Measurements from ENCODE around the gene ITSN2. TPM values are rescaled to one million over a fixed set of nuclear protein-coding genes. Genes with fewer than 3 reads are reported as not detected.
A peak's percentile ranks its signal among the peaks of the same experiment; 100 is the strongest.

The ITSN2 gene
- total RNA-seq, 1 experiment from 2014 or later = 26.5 TPM

DNA sequence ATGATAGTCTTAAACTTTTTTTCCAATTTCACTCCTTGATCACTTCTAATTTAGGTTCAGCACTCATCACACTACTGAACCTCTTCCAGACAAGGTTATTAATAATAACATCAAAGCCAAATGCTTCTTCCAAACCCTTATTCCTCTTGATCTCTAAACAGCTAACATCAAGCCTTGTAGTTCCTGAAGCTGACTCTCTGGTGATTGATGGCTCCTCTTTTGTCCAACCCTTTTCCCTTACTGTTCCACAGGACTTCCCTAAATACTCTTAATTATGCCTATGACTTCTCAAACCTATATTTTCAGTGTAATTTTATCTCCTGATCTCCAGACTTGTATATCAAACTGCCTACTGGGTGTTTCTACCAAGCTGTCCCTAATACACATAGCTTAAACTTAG is 101.6 kb downstream of the ITSN2 start (continued):
- TF ChIP-seq REST (IDR thresholded peaks at IDR 0.05; ENCODE audit: low read depth) (no peak), ZFX (IDR thresholded peaks at IDR 0.05) (no peak), EZH2 (IDR thresholded peaks at IDR 0.05) (no peak)

DNA sequence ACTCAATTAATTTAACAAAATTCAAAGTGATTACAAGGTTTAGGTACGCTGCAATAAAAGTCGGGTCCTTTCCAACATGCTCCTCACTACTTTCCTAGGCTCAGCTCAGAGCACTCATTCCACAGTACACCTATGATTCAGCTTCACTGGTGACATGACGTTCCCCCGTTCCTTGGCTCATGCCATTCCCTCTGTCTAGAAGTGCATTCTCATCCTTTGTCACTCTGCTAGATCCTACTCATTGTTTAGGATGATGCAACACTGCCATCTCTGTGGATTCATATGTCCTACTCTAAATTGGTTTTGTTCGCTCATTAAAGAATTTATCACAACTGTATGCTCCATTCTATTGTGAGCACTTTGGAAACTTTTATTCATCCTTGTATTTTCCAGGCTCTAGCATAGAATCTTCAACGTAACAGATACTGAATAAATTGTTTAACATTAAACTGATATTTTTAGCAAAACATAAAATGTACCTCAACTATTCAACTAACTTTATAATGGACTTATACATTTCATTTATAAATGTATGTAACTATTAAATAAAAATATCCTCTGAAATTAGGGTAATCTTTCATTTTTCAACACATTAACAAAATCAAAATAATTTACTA is 106.9 kb downstream of the ITSN2 start:
- H3K9me2 ChIP-seq (ENCODE audit: insufficient read depth) = no peaks in the 10 kb centered on the region
- no peaks in the 10 kb centered on the region for H4K20me1 ChIP-seq (ENCODE audit: insufficient read depth)
- BruUV-seq (replicated peaks) = no TSS peak
- H3K4me3 ChIP-seq (replicated peaks in 1 of 2; ENCODE audit: low read depth in 1 of 2, low read length in 2 of 2) = no peak overlapping the region
- H3K27ac ChIP-seq (ENCODE audit: low read depth, low read length) = no peak overlapping the region
- H3K4me2 ChIP-seq (ENCODE audit: low read length) = no peak overlapping the region
- no peaks in the 10 kb centered on the region for H3K79me2 ChIP-seq (ENCODE audit: insufficient read depth, low read length)
- no peaks in the 10 kb centered on the region for H3K27me3 ChIP-seq (ENCODE audit: insufficient read depth, low read length)
- ATAC-seq = no peak
- CTCF ChIA-PET = no interaction called here
- H3K4me1 ChIP-seq (ENCODE audit: control insufficient read depth in 1 of 2, insufficient read depth in 2 of 2, low read length in 2 of 2) = no peaks in the 10 kb centered on the region
- POLR2A ChIA-PET = no interaction called here
- no peaks in the 10 kb centered on the region for H3K9me3 ChIP-seq (ENCODE audit: control insufficient read depth in 1 of 2, insufficient read depth in 1 of 2, low read depth in 1 of 2, low read length in 2 of 2)
- 0 out of 2 replicates have a peak, but pooled peaks have one; percentile 25 for TF ChIP-seq CEBPB (IDR thresholded peaks at IDR 0.05; ENCODE audit: low read depth)
- no peak for TF ChIP-seq ZNF274 (IDR thresholded peaks at IDR 0.05; ENCODE audit: low read depth, low read length)
- TF ChIP-seq, protein P1, sequence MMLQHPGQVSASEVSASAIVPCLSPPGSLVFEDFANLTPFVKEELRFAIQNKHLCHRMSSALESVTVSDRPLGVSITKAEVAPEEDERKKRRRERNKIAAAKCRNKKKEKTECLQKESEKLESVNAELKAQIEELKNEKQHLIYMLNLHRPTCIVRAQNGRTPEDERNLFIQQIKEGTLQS (IDR thresholded peaks at IDR 0.05) = peak; percentile 34; the same call in 1 of the 2 replicates
- no peak overlapping the region for H3K9ac ChIP-seq (ENCODE audit: low read length)
- RAD21 ChIA-PET (ENCODE audit: low non-redundant PET in 1 of 2, low total read pairs in 2 of 2, uncharacterized antibody in 2 of 2, unreplicated experiment in 2 of 2) = no interaction called here
- H3K36me3 ChIP-seq (ENCODE audit: control insufficient read depth in 1 of 2, insufficient read depth in 2 of 2, low read length in 2 of 2) = no peaks in the 10 kb centered on the region
- no peak overlapping the region for H2AFZ ChIP-seq (ENCODE audit: low read depth, low read length, poor library complexity, severe bottlenecking)
- intact Hi-C loops (cut with micrococcal nuclease) = no loop called here
- DNase-seq (ENCODE audit: low read depth, low spot score) = no peak

All from HCT116 (cell line).